HEK293 (cell line): Measurements from ENCODE around the gene PLAGL2.

Experiments
- CTCF ChIA-PET: fragments of 350-600 bp; formaldehyde crosslinking; extraction: SDS; loops from one replicate; lab custom pipeline; 2021; ENCODE audit warnings: antibody characterized with exemption; lab: Yijun Ruan, JAX
- POLR2A ChIA-PET: fragments of 300-600 bp; formaldehyde crosslinking; extraction: SDS; loops from one replicate; lab custom pipeline; 2020; ENCODE audit warnings: antibody characterized with exemption, inconsistent platforms; lab: Yijun Ruan, JAX
- H3K27ac ChIP-seq: fragments of 200-500 bp; sonication (Bioruptor generic); 2 replicates; pipeline ENCODE4 v1.5.1; 2014; ENCODE audit warnings: low read depth, low read length, control low read depth, inconsistent platforms; ENCODE audit errors: extremely low read depth
- H3K36me3 ChIP-seq, 2 experiments: fragments of 200-500 bp in 1 of 2; sonication (Bioruptor generic) in 1 of 2; 1 replicate in 1 of 2; 2 replicates in 1 of 2; pipeline ENCODE4 v1.5.1; 2014 to 2017; ENCODE audit warnings: inconsistent platforms in 2 of 2, low read length in 2 of 2; ENCODE audit not compliant: control insufficient read depth in 2 of 2, insufficient read depth in 1 of 2
- H3K4me1 ChIP-seq: fragments of 200-500 bp; sonication (Bioruptor generic); 2 replicates; pipeline ENCODE4 v1.5.1; 2014; ENCODE audit warnings: mild to moderate bottlenecking, low read length, inconsistent platforms; ENCODE audit not compliant: control insufficient read depth, insufficient read depth
- H3K4me3 ChIP-seq: 2 replicates; pipeline ENCODE4 v1.5.1; 2011; ENCODE audit warnings: low read depth, mild to moderate bottlenecking, control low read depth, low read length, moderate library complexity
- H3K9me3 ChIP-seq: fragments of 200-500 bp; sonication (Bioruptor generic); 2 replicates; pipeline ENCODE4 v1.5.1; 2014; ENCODE audit warnings: low read depth, low read length, inconsistent platforms; ENCODE audit not compliant: control insufficient read depth, insufficient read depth
- HOXD13 ChIP-seq: sonication (generic); formaldehyde crosslinking; IDR thresholded peaks from 2 replicates; pipeline ENCODE4 v1.8.0; 2022; ENCODE audit warnings: missing genetic modification reagents, borderline replicate concordance
- KLF7 ChIP-seq: fragments of 450-650 bp; formaldehyde crosslinking; IDR thresholded peaks from 2 replicates; pipeline ENCODE4 v1.5.1; 2016; ENCODE audit warnings: missing biosample characterization, missing genetic modification characterization, borderline replicate concordance
- OSR2 ChIP-seq: fragments of 450-650 bp; formaldehyde crosslinking; IDR thresholded peaks from 2 replicates; pipeline ENCODE4 v1.5.1; 2016; ENCODE audit warnings: missing biosample characterization, missing genetic modification characterization
- PRDM1 ChIP-seq: fragments of 450-650 bp; formaldehyde crosslinking; IDR thresholded peaks from 2 replicates; pipeline ENCODE4; 2016; ENCODE audit warnings: missing biosample characterization, missing genetic modification characterization
- SP3 ChIP-seq: fragments of 450-650 bp; formaldehyde crosslinking; IDR thresholded peaks from 2 replicates; pipeline ENCODE4 v1.5.1; 2016; ENCODE audit warnings: missing biosample characterization, missing genetic modification characterization
- SP7 ChIP-seq: fragments of 450-650 bp; formaldehyde crosslinking; IDR thresholded peaks from 2 replicates; pipeline ENCODE4 v1.5.1; 2016; ENCODE audit warnings: missing biosample characterization, missing genetic modification characterization
- ZBTB20 ChIP-seq: fragments of 450-650 bp; formaldehyde crosslinking; IDR thresholded peaks from 2 replicates; pipeline ENCODE4 v1.5.1; 2016; ENCODE audit warnings: missing biosample characterization, missing genetic modification characterization
- ZEB2 ChIP-seq: fragments of 450-650 bp; formaldehyde crosslinking; IDR thresholded peaks from 2 replicates; pipeline ENCODE4 v1.5.1; 2016; ENCODE audit warnings: missing biosample characterization, missing genetic modification characterization
- ZNF146 ChIP-seq: fragments of 450-650 bp; formaldehyde crosslinking; IDR thresholded peaks from 2 replicates; pipeline ENCODE4 v1.5.1; 2016; ENCODE audit warnings: missing biosample characterization, missing genetic modification characterization
- ZNF155 ChIP-seq: fragments of 450-650 bp; formaldehyde crosslinking; IDR thresholded peaks from 2 replicates; pipeline ENCODE4 v1.5.1; 2016; ENCODE audit warnings: missing biosample characterization, missing genetic modification characterization
- ZNF184 ChIP-seq: fragments of 450-650 bp; IDR thresholded peaks from 2 replicates; pipeline ENCODE4 v1.5.1; 2018; ENCODE audit warnings: missing biosample characterization, mild to moderate bottlenecking, missing genetic modification characterization
- ZNF248 ChIP-seq: fragments of 450-650 bp; formaldehyde crosslinking; IDR thresholded peaks from 2 replicates; pipeline ENCODE4 v1.5.1; 2017; ENCODE audit warnings: missing biosample characterization, missing genetic modification characterization
- ZNF473 ChIP-seq: fragments of 450-650 bp; formaldehyde crosslinking; IDR thresholded peaks from 2 replicates; pipeline ENCODE4 v1.5.1; 2017; ENCODE audit warnings: missing biosample characterization, missing genetic modification characterization
- ZNF530 ChIP-seq: fragments of 450-650 bp; formaldehyde crosslinking; IDR thresholded peaks from 2 replicates; pipeline ENCODE4 v1.5.1; 2016; ENCODE audit warnings: low read depth, missing biosample characterization, missing genetic modification characterization
- ZNF560 ChIP-seq: fragments of 450-650 bp; formaldehyde crosslinking; IDR thresholded peaks from 2 replicates; pipeline ENCODE4 v1.5.1; 2017; ENCODE audit warnings: missing biosample characterization, missing genetic modification characterization, borderline replicate concordance
- ZNF629 ChIP-seq: fragments of 450-650 bp; formaldehyde crosslinking; IDR thresholded peaks from 2 replicates; pipeline ENCODE4 v1.5.1; 2017; ENCODE audit warnings: missing biosample characterization, missing genetic modification characterization
- ZNF670 ChIP-seq: fragments of 450-650 bp; formaldehyde crosslinking; IDR thresholded peaks from 2 replicates; pipeline ENCODE4 v1.5.1; 2016; ENCODE audit warnings: missing biosample characterization, missing genetic modification characterization, low read depth
- ZNF747 ChIP-seq: fragments of 450-650 bp; formaldehyde crosslinking; IDR thresholded peaks from 2 replicates; pipeline ENCODE4 v1.5.1; 2016; ENCODE audit warnings: missing biosample characterization, missing genetic modification characterization
- ZNF76 ChIP-seq: fragments of 450-650 bp; formaldehyde crosslinking; IDR thresholded peaks from 2 replicates; pipeline ENCODE4; 2016; ENCODE audit warnings: low read depth, missing biosample characterization, missing genetic modification characterization, borderline replicate concordance
- TF ChIP-seq, protein P1 (sequence below): fragments of 450-650 bp; formaldehyde crosslinking; IDR thresholded peaks from 2 replicates; pipeline ENCODE4 v1.5.1; 2016; ENCODE audit warnings: missing biosample characterization, missing genetic modification characterization
- TF ChIP-seq, protein P2 (sequence below): sonication (generic); formaldehyde crosslinking; IDR thresholded peaks from 2 replicates; pipeline ENCODE4 v1.8.1; 2022; ENCODE audit warnings: mild to moderate bottlenecking, moderate library complexity, missing genetic modification reagents

PLAGL2 gene

DNA sequence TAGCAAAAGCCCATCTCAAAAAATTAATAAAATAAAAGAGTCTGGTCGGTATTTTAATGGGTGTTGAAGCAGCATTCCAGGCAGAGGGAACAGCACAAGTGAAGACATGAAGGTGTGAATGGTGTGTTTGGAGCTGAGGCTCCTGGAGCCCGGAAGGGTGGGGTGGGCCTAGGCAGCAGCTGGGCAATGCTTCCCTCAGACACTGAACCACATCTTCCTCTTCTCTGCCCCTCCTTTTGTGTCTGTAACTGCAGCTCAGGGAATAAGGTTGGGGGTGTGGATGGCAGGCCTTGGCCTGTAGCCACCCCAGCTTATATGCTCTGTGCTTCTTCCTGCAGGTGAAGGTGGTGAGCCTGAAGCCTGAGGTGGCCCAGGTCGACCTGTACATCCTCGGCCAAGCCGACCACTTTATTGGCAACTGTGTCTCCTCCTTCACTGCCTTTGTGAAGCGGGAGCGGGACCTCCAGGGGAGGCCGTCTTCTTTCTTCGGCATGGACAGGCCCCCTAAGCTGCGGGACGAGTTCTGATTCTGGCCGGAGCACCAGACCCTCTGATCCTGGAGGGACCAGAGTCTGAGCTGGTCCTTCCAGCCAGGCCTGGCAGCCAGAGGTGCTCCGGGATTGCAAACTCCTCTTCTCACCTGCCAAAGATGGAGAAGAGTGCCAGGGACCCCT is 26.7 kb upstream of the PLAGL2 start:
- Histone ChIP-seq H3K4me3 (no peak overlapping the region), H3K9me3 (no peaks in the 10 kb centered on the region), H3K27ac (no peak overlapping the region), H3K4me1 (no peaks in the 10 kb centered on the region), H3K36me3 (peaks cover 6 to 73% of the 10 kb centered on the region in 2 experiments)
- ChIA-PET POLR2A (no interaction called here), CTCF (no interaction called here)
- TF ChIP-seq SP3 (tag by site-specific recombination) = no peak
- no peak for TF ChIP-seq ZNF530 (tag by site-specific recombination)
- no peak for TF ChIP-seq HOXD13 (CRISPR knock-in tag)
- TF ChIP-seq KLF7 (tag by site-specific recombination) = no peak
- TF ChIP-seq ZNF76 (tag by site-specific recombination) = no peak
- TF ChIP-seq ZBTB20 (tag by site-specific recombination) = no peak
- TF ChIP-seq ZNF629 = no peak
- TF ChIP-seq, protein P1, sequence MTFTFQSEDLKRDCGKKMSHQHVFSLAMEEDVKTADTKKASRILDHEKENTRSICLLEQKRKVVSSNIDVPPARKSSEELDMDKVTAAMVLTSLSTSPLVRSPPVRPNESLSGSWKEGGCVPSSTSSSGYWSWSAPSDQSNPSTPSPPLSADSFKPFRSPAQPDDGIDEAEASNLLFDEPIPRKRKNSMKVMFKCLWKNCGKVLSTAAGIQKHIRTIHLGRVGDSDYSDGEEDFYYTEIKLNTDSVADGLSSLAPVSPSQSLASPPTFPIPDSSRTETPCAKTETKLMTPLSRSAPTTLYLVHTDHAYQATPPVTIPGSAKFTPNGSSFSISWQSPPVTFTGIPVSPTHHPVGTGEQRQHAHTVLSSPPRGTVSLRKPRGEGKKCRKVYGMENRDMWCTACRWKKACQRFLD = no peak
- TF ChIP-seq ZNF248 = no peak

DNA sequence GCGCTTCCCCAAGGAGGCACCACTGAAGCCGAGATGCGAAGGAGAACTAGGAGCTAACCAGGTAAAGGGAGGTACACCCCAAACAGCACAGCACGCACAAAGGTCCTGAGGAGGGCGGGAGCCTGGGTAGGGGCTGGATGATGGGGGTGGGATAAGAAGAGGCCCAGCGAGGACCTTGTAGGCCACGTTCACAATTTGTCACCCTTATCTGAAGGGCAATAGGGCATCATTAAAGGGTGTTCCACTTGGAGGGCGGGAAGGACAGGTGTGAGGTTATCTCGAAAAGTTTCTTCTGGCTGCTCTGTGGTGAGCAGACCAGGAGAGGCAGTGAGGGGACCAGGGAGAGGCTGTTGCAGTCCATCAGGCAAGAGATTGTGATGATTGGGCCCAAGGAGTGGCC is 25.7 kb upstream of the PLAGL2 start:
- Histone ChIP-seq H3K36me3 (peaks cover 8 to 83% of the 10 kb centered on the region in 2 experiments), H3K4me3 (no peak overlapping the region), H3K9me3 (no peaks in the 10 kb centered on the region), H3K4me1 (no peaks in the 10 kb centered on the region), H3K27ac (no peak overlapping the region)
- ChIA-PET CTCF (interaction anchor here (0.7 kb wide), 1 partner anchor 238 kb away, joined by 6 read pairs; no protein-coding TSS in a partner anchor), POLR2A (no interaction called here)
- TF ChIP-seq ZNF747 (tag by site-specific recombination) = no peak
- TF ChIP-seq, protein P2, sequence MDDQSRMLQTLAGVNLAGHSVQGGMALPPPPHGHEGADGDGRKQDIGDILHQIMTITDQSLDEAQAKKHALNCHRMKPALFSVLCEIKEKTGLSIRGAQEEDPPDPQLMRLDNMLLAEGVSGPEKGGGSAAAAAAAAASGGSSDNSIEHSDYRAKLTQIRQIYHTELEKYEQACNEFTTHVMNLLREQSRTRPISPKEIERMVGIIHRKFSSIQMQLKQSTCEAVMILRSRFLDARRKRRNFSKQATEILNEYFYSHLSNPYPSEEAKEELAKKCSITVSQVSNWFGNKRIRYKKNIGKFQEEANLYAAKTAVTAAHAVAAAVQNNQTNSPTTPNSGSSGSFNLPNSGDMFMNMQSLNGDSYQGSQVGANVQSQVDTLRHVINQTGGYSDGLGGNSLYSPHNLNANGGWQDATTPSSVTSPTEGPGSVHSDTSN (CRISPR knock-in tag) = no peak
- TF ChIP-seq ZEB2 (tag by site-specific recombination) = no peak
- TF ChIP-seq ZNF146 = no peak
- no peak for TF ChIP-seq SP7 (tag by site-specific recombination)
- TF ChIP-seq ZNF560 (tag by site-specific recombination) = no peak
- no peak for TF ChIP-seq PRDM1 (tag by site-specific recombination)

DNA sequence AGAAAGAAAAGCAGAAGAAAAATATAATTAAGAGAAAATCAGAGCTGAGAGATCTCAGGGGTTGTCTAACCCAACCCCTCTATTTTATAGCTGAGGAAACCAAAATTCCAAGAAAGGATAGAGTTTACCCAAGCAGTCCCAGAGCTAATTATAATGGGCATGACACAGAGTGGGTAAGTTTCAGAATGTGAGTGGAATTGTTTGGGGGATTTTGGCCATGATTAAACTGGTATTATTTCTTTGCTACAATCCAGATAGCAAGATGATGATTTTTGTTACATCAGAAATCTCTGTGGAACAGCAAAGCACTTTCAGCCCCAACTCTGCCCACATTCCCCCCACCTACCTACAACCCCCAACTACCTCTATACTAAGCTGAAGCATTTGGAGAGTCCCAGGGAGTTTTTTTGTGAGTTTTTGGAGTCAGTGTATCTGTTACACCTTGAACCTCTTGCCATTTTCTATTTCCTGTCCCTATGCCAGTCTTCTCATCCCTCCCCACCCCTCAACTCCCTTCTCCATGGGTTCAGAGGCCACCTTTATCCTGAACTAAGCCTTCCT is 24.9 kb upstream of the PLAGL2 start:
- no peak for TF ChIP-seq ZNF155 (tag by site-specific recombination)
- ChIA-PET POLR2A (no interaction called here), CTCF (interaction anchor here (0.7 kb wide), 1 partner anchor 239 kb away, joined by 6 read pairs; no protein-coding TSS in a partner anchor)
- Histone ChIP-seq H3K36me3 (peaks cover 8 to 92% of the 10 kb centered on the region in 2 experiments), H3K4me1 (no peaks in the 10 kb centered on the region), H3K4me3 (no peak overlapping the region), H3K27ac (no peak overlapping the region), H3K9me3 (no peaks in the 10 kb centered on the region)

DNA sequence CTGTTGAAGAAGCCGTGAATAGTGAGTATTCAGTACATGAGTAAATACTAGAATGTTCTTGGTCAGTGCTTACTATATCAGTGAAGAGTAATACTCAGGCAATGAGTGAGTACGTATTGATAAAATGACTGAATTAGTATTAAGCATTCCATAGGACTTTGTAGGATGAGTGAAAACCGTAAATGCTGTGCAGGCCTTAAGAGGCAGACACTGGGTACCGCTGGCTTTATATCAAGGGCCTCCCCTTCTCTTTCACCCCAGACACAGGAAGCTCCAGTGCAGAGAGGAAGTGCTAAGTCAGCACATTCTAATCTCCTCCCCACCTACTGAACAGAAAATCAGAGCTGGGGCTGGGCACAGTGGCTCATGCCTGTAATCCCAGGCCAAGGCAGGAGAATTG is 24.3 kb upstream of the PLAGL2 start:
- Histone ChIP-seq H3K9me3 (no peaks in the 10 kb centered on the region), H3K4me3 (no peak overlapping the region), H3K27ac (no peak overlapping the region), H3K36me3 (peaks cover 14 to 94% of the 10 kb centered on the region in 2 experiments), H3K4me1 (no peaks in the 10 kb centered on the region)
- CTCF ChIA-PET = no interaction called here
- no peak for TF ChIP-seq ZNF473
- TF ChIP-seq ZNF670 = no peak
- no peak for TF ChIP-seq OSR2 (tag by site-specific recombination)
- TF ChIP-seq ZNF184 (tag by site-specific recombination) = no peak
- TF ChIP-seq, protein P2 (CRISPR knock-in tag) = no peak
- POLR2A ChIA-PET = no interaction called here
